ENCODE data around the gene DMAC2.
A peak's percentile ranks its signal among the peaks of the same experiment; 100 is the strongest.
"Not testable (repeated sequence)": the region's sequence is repeated elsewhere in the genome, so short reads cannot be mapped to it uniquely, and the experiment has no call there.

DMAC2 gene

DNA sequence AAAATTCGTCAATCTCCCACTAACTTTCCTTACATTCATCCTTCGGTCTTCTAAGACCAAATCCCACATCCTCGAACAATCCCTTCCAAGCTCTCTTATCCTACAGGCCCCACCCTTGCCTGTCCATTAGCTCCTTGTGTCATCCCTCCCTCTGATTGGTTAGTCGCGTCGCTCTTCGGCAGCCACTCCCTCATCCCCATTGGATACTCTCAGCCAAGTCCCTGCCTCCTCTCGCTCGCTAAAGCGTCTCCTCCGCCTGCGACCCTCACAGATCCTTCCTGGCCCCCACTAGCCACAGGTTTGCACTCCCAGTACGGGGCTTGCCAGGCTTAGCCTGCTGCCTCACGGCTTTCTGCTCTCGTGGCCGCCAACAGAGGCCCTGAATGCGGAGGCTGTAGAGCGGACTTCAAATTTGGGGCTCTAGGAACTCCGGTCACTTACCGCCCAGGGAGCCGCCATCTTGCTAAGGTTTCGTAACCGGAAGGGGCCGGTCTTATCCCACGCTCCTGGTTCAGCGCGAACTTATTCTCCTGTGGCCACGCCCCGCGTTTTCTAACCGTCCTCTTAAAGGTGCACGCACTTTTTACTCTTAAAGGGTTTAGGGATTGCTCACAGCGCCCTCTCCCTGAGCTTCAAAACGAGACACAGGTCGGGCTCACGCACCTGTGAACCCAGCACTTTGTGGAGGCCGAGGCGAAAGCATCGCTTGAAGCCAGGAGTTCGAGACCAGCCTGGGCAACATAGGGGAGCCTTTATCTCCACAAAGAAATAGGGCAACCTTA lies at the start of gene DMAC2:
DMAC2 (minus strand) TSS at position 472 of the 782 bp plus-strand sequence; CDS start at position 459, 13 bp downstream.
- peak; percentile 95 to 96 for DNase-seq

DNA sequence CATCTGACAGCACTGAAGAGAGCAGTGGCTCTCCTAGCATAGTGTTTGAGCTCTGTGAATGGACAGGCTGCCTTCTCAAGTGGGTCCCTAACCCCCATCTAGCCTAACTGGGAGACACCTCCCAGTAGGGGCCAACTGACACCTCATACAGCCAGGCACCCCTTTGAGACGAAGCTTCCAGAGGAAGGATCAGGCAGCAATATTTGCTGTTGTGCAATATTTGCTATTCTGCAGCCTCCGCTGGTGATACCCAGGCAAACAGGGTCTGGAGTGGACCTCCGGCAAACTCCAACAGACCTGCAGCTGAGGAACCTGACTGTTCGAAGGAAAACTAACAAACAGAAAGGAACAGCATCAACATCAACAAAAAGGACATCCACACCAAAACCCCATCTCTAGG lies 47.2 kb upstream of the DMAC2 start:
- not testable (repeated sequence) for DNase-seq

- no peak for DNase-seq
Measured at GRCh38 chr19:41484822-41485221, 45.1 kb upstream of the DMAC2 start.

DNA sequence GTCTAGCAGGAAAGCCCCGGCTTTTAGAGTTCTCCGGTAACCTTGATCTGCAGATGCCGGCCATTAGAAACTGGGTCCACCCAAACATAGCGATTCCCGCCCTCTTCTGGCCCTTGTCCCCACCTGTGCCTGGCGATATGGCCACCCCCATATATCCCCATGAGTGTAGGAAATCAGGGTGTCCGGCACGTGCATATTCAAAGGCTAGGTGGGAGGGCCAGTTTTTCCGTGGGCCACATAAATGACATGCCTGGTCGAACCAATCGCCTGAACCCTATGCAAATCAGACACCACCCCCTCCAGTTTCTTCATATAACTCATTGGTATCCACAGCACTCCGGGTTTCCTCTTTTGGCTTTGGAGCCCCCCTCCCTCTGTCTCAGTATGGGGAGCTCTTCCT lies 40.6 kb upstream of the DMAC2 start:
- no peak for DNase-seq

GRCh38 chr19:41479757-41480191 lies 40.1 kb upstream of the DMAC2 start:
- DNase-seq, result no peak

DNA sequence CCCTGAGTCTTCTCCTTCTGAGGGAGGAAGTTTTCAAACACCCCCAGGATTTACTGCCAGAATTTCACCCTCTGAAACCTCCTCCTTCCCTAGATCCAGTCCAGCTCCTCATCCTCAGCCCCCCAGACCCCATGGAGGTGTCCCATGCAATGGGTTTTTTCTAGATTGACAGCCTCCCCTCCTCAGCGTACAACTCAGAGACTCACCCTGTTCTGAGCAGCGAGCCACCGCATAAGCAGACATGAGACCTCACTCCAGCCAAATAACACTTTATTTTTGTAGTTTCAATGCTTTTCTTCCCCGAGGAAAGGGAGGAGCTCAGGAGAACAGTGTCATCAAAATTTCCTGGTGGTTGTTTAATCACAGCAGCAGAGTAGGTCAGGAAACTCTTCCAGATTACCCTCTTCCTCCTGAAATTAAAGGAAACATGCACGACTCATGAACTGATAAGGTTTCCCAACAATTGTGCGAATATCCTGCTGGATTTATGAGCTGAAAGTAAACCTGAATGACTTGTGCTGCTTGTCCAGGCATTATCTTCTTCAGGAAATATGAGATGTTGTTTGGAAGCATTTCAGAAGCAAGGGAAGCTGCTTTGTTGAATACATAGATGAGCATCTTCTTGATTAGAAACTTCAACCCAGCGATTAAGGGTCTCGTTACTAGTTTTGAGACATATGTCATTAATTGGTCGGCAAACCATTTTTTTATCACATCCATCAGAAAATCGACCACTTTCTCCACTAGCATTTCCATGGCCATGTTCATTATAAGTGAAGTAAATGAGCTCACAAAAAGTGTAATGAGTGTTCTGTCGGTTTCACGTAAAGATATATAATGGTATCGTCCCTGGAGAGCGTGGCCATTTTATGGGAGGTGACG lies 39.4 kb upstream of the DMAC2 start:
- no peak for DNase-seq

- DNase-seq, result no peak
Measured at GRCh38 chr19:41478171-41478570, 38.5 kb upstream of the DMAC2 start.

DNA sequence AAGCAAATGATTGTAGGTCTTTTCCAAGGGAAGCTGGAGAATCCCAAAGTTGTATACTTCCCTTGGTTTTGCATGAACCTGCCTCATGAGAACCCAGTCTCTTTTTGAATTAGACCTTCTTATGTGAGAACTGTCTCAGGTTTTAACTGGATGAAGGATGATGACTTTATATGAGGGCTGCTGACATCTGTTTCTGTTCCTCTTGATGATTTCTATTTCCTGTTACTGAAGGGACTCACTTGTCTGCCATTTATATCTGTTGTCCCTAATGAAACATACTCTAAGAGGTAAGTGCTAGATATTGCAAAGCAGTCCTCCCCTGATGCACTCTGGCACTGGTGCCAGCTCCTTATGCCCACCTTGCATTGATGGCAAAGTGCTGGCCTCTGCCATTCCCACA lies 36.9 kb upstream of the DMAC2 start:
- no peak for DNase-seq

DNA sequence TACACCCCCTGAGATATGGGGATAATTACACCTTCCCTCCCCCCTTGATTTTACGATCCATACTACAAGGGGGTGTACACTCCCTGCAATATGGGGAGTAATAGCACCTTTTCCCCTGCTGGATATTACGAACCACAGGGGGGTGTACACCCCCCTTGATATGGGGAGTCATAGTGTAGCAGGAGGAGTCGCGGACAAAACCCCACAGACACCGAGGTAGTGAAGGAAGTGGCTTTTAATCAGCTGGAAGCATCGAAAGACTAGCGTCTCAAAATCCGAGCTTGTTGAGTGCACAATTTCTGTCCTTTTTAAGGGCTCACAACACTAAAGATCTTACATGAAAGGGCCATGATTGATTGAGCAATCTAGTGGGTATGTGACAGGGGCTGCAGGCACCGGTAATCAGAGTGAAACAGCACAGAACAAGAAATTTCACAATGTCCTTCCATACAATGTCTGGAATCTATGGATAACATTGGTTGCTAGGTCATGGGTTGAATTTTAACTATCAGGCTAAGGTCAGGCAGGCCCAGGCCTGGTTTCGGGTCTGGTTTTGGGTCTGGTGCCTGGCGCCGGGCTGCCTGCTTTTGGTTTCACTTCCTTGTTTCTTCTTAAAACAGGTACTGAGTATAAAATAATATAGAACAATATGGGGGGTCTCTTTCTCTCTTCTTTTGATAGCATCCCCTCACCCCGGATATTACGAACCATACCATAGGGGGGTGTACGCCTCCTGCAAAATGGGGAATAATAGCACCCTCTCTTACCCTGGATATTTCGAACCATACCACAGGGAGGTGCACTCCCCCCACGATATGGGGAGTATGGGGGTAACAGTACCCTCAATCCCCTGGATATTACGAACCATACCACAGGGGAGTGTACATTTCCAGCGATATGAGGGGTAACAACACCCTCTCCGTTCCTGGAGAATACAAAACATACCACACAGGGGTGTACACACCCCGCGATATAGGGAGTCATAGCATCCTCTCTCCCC lies 23.8 kb upstream of the DMAC2 start:
- DNase-seq, result peak; percentile 26 to 70

- DNase-seq, result no peak
Measured at GRCh38 chr19:41462497-41462896, 22.8 kb upstream of the DMAC2 start.

DNA sequence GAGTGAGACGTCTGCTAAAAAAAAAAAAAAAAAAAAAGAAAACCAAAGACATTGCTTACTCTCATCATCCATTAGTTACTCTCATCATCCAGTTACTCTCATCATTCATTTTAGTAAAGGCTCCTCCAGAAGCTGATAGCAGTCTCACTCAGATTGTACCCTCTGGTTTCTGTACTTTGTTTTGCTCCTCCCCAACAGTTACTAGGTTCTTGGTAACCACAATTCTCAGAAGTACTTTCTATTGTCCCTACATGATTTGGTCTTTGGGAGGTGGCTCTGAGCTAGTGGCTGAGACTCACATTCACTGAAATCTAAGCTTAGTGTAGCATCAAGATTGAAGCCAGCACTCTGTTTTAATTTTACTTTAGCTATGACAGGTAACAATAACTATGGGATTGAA lies 17.5 kb upstream of the DMAC2 start:
- DNase-seq, result peak in 1 of 2 donors; percentile 49

GRCh38 chr19:41456342-41456918 lies 16.7 kb upstream of the DMAC2 start:
- DNase-seq, result no peak

DNA sequence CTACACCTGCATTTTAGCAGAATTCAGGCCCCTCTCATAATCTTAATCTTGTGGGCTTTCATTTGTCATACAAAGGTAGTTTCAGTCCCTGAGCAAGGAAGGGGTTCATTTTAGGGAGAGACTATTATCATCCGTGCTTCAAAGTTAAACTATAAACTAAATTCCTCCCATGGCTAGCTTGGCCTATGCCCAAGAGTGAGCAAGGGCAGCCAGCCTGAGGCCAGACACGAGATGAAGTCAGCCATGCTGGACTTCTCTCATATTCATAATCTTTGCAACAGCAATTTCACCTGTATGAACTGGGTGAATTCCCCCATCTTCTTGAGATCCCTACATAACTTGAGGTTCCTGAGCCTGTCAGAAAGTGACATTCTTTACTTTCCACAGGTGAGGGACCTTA lies 16.2 kb upstream of the DMAC2 start:
- no peak for DNase-seq

GRCh38 chr19:41452584-41453275 lies 13.0 kb upstream of the DMAC2 start:
- no peak for DNase-seq

DNA sequence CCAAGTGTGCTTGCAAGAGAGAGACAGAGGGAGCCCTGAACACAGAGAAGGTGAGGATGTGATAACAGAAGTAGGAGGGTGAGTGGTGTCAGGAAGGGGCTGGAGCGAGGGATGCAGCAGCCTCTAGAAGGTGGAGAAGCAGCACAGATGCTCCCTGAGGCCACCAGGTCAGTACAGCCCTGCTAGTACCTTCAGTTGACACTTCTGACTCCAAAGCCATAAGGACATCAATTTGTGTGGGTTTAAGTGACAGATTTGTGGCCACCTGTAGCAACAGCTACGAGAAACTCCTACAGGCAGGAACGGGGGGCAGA lies 10.1 kb upstream of the DMAC2 start:
- DNase-seq, result no peak

DNA sequence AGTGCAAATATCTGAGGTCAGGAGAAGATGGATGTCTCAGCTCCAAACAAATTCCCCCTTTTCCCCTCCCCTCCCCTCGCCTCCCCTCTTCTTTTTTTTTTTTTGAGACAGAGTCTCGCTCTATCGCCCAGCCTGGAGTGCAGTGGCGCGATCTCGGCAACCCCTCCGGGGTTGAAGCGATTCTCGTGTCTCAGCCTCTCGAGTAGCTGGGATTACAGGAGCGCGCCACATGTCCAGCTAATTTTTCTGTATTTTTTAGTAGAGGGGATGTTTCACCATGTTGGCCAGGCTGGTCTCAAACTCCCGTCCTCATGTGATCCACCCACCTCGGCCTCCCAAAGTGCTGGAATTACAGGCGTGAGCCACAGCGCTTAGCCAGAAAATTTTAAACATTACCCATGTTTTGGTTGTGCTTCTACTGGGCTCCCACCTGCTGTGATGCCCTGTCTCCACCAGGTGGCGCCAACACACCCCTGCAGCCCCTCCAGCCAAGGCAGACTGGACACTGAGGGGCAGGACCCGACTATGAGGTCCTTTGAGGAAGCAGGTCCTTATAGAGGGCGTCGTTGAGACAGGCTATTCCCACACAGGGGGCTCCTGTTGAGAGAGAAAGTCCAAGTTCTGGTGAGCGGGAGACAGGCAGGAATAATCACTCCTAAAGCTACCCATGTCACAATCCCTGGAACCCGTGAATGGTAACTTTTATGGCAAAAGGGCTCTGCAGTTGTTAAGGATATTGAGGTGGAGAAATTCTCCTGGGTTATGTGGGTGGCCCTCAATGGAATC lies 9.6 kb upstream of the DMAC2 start:
- peak; percentile 74 to 75 for DNase-seq

DNA sequence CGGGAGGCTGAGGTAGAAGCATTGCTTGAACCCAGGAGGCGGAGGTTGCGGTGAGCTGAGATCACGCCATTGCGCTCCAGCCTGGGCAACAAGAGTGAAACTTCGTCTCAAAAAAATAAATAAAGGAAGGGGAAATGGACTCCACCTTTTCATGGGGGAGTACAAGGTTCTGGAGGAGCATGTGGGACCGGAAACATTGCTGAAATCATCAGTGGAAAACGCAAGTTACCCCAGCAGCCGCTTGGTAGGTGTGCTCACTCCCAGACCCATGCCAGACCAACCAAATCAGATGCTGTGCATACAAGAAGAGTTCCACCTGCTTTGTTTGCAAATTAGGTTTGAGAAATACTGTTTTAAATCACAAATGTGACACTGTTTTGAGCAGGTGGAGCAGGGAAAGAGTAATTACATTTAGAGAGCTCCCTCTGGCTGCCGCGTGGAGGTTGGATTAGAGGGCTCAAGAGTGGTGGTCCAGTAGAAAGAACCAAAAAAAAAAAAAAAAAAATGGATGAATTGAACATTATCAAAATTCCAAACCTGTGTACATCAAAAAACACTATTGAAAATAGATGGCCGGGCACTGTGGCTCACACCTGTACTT lies 8.1 kb upstream of the DMAC2 start:
- DNase-seq, result no peak

DNA sequence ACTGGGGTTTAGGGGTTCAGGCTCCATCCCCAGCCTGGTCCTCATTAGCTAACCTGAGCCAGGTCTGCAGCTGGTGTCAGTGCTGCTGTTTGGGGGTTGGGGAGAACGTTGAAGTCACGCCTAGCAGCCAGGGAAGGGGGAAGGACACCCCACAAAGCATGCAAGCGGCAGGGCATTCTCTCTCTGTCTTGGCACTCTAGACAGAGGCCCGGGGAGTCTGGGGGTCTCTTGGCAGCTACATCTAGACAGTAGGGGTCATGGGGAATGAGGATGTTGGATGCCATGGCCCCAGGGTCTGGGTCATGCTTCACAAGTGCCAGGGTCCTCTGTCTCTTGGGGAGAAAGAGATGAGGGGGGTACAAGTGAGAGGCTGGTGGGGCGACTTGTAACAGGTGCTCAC lies 5.9 kb upstream of the DMAC2 start:
- DNase-seq, result no peak

GRCh38 chr19:41443813-41444455 lies 4.2 kb upstream of the DMAC2 start:
- DNase-seq, result no peak

All from CD4-positive, alpha-beta T cell treated with Interleukin-4 for 1 hour (primary cell).